SJCRH30 (cell line): ENCODE results near the gene GLP2R. TPM values are rescaled to one million over a fixed set of nuclear protein-coding genes. Genes with fewer than 3 reads are reported as not detected.

Source experiments
- DNase-seq, 2 experiments: peaks; one replicate each; pipeline ENCODE4 v3.0.0-alpha.2; 2015 to 2020
- H3K27ac ChIP-seq: fragments of 250-450 bp; sonication (Bioruptor Pico); 2 replicates; pipeline ENCODE4 v1.5.1; 2020; ENCODE audit warnings: mild to moderate bottlenecking, moderate library complexity
- H3K27me3 ChIP-seq: fragments of 250-450 bp; sonication (Bioruptor Pico); 2 replicates; pipeline ENCODE4 v1.5.1; 2020; ENCODE audit warnings: mild to moderate bottlenecking, moderate library complexity
- H3K36me3 ChIP-seq: fragments of 250-450 bp; sonication (Bioruptor Pico); 2 replicates; pipeline ENCODE4 v1.5.1; 2020; ENCODE audit warnings: mild to moderate bottlenecking, moderate library complexity
- H3K4me1 ChIP-seq: fragments of 250-450 bp; sonication (Bioruptor Pico); 2 replicates; pipeline ENCODE4 v1.5.1; 2020; ENCODE audit warnings: mild to moderate bottlenecking, moderate library complexity
- H3K4me3 ChIP-seq: fragments of 250-450 bp; sonication (Bioruptor Pico); 2 replicates; pipeline ENCODE4 v1.5.1; 2020; ENCODE audit warnings: mild to moderate bottlenecking, moderate library complexity
- H3K9me3 ChIP-seq: fragments of 250-450 bp; sonication (Bioruptor Pico); replicated peaks from 2 replicates; pipeline ENCODE4 v1.5.1; 2020; ENCODE audit warnings: mild to moderate bottlenecking, moderate library complexity
- total RNA-seq: library from RNA; depleted of rRNA; stranded (reverse); fragments of >200 nt; shearing (Covaris generic); gene quantifications from 2 replicates; pipeline ENCODE4 v1.2.3, GENCODE V29; 2014

The GLP2R gene
- total RNA-seq, 1 experiment from 2014 or later: not detected

GRCh38 chr17:9805769-9806168 lies 20.0 kb upstream of the GLP2R start:
- no peaks in the 10 kb centered on the region for H3K27me3 ChIP-seq

GRCh38 chr17:9806699-9807098 lies 19.0 kb upstream of the GLP2R start:
- Histone ChIP-seq H3K4me3 (no peak overlapping the region), H3K27ac (no peak overlapping the region), H3K4me1 (no peaks in the 10 kb centered on the region), H3K36me3 (no peaks in the 10 kb centered on the region), H3K27me3 (no peaks in the 10 kb centered on the region), H3K9me3 (no peaks in the 10 kb centered on the region)
- no peak for DNase-seq

More at GRCh38 chr17:9805769-9806168, 20.0 kb upstream of the GLP2R start:
- no peak for DNase-seq
- H3K27ac ChIP-seq: no peak overlapping the region
- H3K9me3 ChIP-seq: no peaks in the 10 kb centered on the region
- H3K4me3 ChIP-seq: no peak overlapping the region
- no peaks in the 10 kb centered on the region for H3K36me3 ChIP-seq
- H3K4me1 ChIP-seq: no peaks in the 10 kb centered on the region

- Histone ChIP-seq H3K9me3 (no peaks in the 10 kb centered on the region), H3K4me3 (no peak overlapping the region), H3K4me1 (no peaks in the 10 kb centered on the region), H3K27me3 (no peaks in the 10 kb centered on the region), H3K36me3 (no peaks in the 10 kb centered on the region), H3K27ac (no peak overlapping the region)
- no peak for DNase-seq
Measured at GRCh38 chr17:9809409-9809808, 16.3 kb upstream of the GLP2R start.

GRCh38 chr17:9810100-9810949 lies 15.4 kb upstream of the GLP2R start:
- DNase-seq: no peak
- no peak overlapping the region for H3K4me3 ChIP-seq

GRCh38 chr17:9811086-9811485 lies 14.6 kb upstream of the GLP2R start:
- Histone ChIP-seq H3K27ac (no peak overlapping the region), H3K4me1 (no peaks in the 10 kb centered on the region), H3K4me3 (no peak overlapping the region), H3K36me3 (no peaks in the 10 kb centered on the region), H3K9me3 (no peaks in the 10 kb centered on the region), H3K27me3 (no peaks in the 10 kb centered on the region)
- DNase-seq: no peak

More at GRCh38 chr17:9810100-9810949, 15.4 kb upstream of the GLP2R start:
- H3K27me3 ChIP-seq: no peaks in the 10 kb centered on the region
- no peak overlapping the region for H3K27ac ChIP-seq
- no peaks in the 10 kb centered on the region for H3K36me3 ChIP-seq
- H3K9me3 ChIP-seq: no peaks in the 10 kb centered on the region
- no peaks in the 10 kb centered on the region for H3K4me1 ChIP-seq

GRCh38 chr17:9811537-9811936 lies 14.2 kb upstream of the GLP2R start:
- H3K36me3 ChIP-seq: no peaks in the 10 kb centered on the region
- H3K4me1 ChIP-seq: no peaks in the 10 kb centered on the region
- no peak overlapping the region for H3K27ac ChIP-seq
- no peak overlapping the region for H3K4me3 ChIP-seq
- no peaks in the 10 kb centered on the region for H3K27me3 ChIP-seq
- H3K9me3 ChIP-seq: no peaks in the 10 kb centered on the region
- DNase-seq: no peak

GRCh38 chr17:9813166-9813565 lies 12.6 kb upstream of the GLP2R start:
- DNase-seq: no peak
- H3K36me3 ChIP-seq: no peaks in the 10 kb centered on the region
- no peak overlapping the region for H3K27ac ChIP-seq
- H3K9me3 ChIP-seq: no peaks in the 10 kb centered on the region
- no peaks in the 10 kb centered on the region for H3K4me1 ChIP-seq
- H3K4me3 ChIP-seq: no peak overlapping the region
- no peaks in the 10 kb centered on the region for H3K27me3 ChIP-seq

- no peaks in the 10 kb centered on the region for H3K36me3 ChIP-seq
- H3K4me1 ChIP-seq: no peaks in the 10 kb centered on the region
- H3K27me3 ChIP-seq: no peaks in the 10 kb centered on the region
- H3K27ac ChIP-seq: no peak overlapping the region
- DNase-seq: no peak
- H3K9me3 ChIP-seq: no peaks in the 10 kb centered on the region
- H3K4me3 ChIP-seq: no peak overlapping the region
Measured at GRCh38 chr17:9814337-9814945, 11.3 kb upstream of the GLP2R start.

- no peaks in the 10 kb centered on the region for H3K36me3 ChIP-seq
- H3K4me3 ChIP-seq: no peak overlapping the region
- H3K9me3 ChIP-seq: no peaks in the 10 kb centered on the region
- DNase-seq: no peak
- no peaks in the 10 kb centered on the region for H3K27me3 ChIP-seq
- no peak overlapping the region for H3K27ac ChIP-seq
- no peaks in the 10 kb centered on the region for H3K4me1 ChIP-seq
Measured at GRCh38 chr17:9816472-9816871, 9.3 kb upstream of the GLP2R start.

GRCh38 chr17:9817086-9817485 lies 8.6 kb upstream of the GLP2R start:
- no peaks in the 10 kb centered on the region for H3K36me3 ChIP-seq
- H3K9me3 ChIP-seq: no peaks in the 10 kb centered on the region
- no peaks in the 10 kb centered on the region for H3K27me3 ChIP-seq
- no peak overlapping the region for H3K4me3 ChIP-seq
- H3K27ac ChIP-seq: no peak overlapping the region
- H3K4me1 ChIP-seq: no peaks in the 10 kb centered on the region
- no peak for DNase-seq

GRCh38 chr17:9818760-9819159 lies 7.0 kb upstream of the GLP2R start:
- H3K27me3 ChIP-seq: no peaks in the 10 kb centered on the region
- no peak for DNase-seq

GRCh38 chr17:9820448-9820847 lies 5.3 kb upstream of the GLP2R start:
- no peak for DNase-seq
- no peaks in the 10 kb centered on the region for H3K9me3 ChIP-seq
- no peak overlapping the region for H3K4me3 ChIP-seq
- H3K27me3 ChIP-seq: no peaks in the 10 kb centered on the region
- no peaks in the 10 kb centered on the region for H3K36me3 ChIP-seq
- no peaks in the 10 kb centered on the region for H3K4me1 ChIP-seq
- H3K27ac ChIP-seq: no peak overlapping the region

More at GRCh38 chr17:9818760-9819159, 7.0 kb upstream of the GLP2R start:
- Histone ChIP-seq H3K36me3 (no peaks in the 10 kb centered on the region), H3K9me3 (no peaks in the 10 kb centered on the region), H3K4me3 (no peak overlapping the region), H3K27ac (no peak overlapping the region), H3K4me1 (no peaks in the 10 kb centered on the region)

GRCh38 chr17:9821921-9822320 lies 3.8 kb upstream of the GLP2R start, which contains the start of gene GSG1L2:
TSS of gene GSG1L2 (minus strand) at chr17:9822079. CDS start at chr17:9822071, 8 bp downstream.
- no peaks in the 10 kb centered on the region for H3K36me3 ChIP-seq
- no peak for DNase-seq
- no peak within 1 kb of the TSS for H3K27ac ChIP-seq
- no peak within 1 kb of the TSS for H3K4me3 ChIP-seq
- no peaks in the 10 kb centered on the region for H3K4me1 ChIP-seq
- no peaks in the 10 kb centered on the region for H3K27me3 ChIP-seq
- no peaks in the 10 kb centered on the region for H3K9me3 ChIP-seq

- no peak for DNase-seq
- Histone ChIP-seq H3K4me3 (no peak overlapping the region), H3K27me3 (no peaks in the 10 kb centered on the region), H3K4me1 (no peaks in the 10 kb centered on the region), H3K27ac (no peak overlapping the region), H3K9me3 (no peaks in the 10 kb centered on the region), H3K36me3 (no peaks in the 10 kb centered on the region)
Measured at GRCh38 chr17:9824094-9824493, 1.6 kb upstream of the GLP2R start.

GRCh38 chr17:9824797-9825338 lies 856 bp upstream of the GLP2R start:
- Histone ChIP-seq H3K4me1 (no peaks in the 10 kb centered on the region), H3K9me3 (no peaks in the 10 kb centered on the region), H3K36me3 (no peaks in the 10 kb centered on the region), H3K4me3 (no peak overlapping the region), H3K27ac (no peak overlapping the region), H3K27me3 (no peaks in the 10 kb centered on the region)
- no peak for DNase-seq
